T-helper 1 cell treated with Interleukin-12 subunit alpha and Interleukin-12 subunit beta and Interleukin-4 antibody, amounts not matched to agents 30 μg/mL and 1 μg/mL, for 36 hours (primary cell): ENCODE data around the gene SDHAF1.
"Not testable (repeated sequence)": the region's sequence is repeated elsewhere in the genome, so short reads cannot be mapped to it uniquely, and the experiment has no call there.

ENCODE experiments used
- H3K27ac Mint-ChIP-seq: one replicate; pipeline ENCODE4 v1.8.0; 2021; ENCODE audit warnings: mild to moderate bottlenecking, mixed read lengths
- H3K27me3 Mint-ChIP-seq: one replicate; pipeline ENCODE4 v1.8.0; 2021; ENCODE audit warnings: low read depth, mixed read lengths
- H3K36me3 Mint-ChIP-seq: one replicate; pipeline ENCODE4 v1.8.0; 2021; ENCODE audit warnings: low read depth, mixed read lengths
- H3K4me1 Mint-ChIP-seq: one replicate; pipeline ENCODE4 v1.8.0; 2021; ENCODE audit warnings: low read depth, mixed read lengths
- H3K4me3 Mint-ChIP-seq: one replicate; pipeline ENCODE4 v1.8.0; 2021; ENCODE audit warnings: mild to moderate bottlenecking, moderate library complexity, mixed read lengths
- H3K9me3 Mint-ChIP-seq: one replicate; pipeline ENCODE4 v1.8.0; 2021; ENCODE audit warnings: mixed read lengths

SDHAF1 gene

DNA sequence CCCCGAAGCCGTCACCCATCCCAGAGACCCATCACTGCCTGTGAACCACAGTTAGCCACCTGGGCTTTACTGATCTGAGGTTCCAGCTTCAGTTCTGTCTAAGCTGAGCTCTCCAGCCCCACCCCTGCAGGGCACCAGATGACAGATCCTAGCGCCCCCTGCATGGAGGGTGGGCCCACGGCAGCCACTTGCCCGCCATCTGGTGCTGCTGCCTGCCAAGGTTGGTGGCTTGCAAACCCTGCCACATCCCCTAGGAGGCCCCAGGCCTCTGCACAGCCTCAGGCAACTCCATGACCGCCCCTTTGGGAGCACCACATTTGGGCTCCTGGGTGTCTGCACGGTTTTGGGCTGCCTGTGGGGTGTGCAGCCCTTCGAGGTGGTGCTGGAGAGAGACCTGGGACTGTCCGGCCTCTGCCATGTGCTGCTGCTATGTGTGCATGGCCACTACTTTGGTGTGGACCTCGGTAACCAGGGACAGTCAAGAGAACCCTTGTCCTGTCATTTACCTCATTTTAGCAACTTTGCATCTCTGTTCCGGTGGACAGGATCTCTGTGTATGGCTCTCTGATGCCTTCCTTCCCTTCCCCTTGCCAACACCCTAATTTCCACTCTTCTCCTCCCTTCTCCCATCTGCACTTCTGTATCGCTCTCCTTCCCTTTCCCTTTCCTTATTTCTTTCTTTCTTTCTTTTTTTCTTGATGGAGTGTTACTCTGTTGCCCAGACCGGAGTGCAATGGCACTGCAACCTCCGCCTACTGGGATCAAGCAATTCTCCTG is 17.4 kb upstream of the SDHAF1 start:
- Mint-ChIP-seq H3K27me3 (peaks cover 18% of the 10 kb centered on the region), H3K36me3 (no peaks in the 10 kb centered on the region), H3K4me3 (no peak overlapping the region), H3K9me3 (no peaks in the 10 kb centered on the region), H3K4me1 (no peaks in the 10 kb centered on the region), H3K27ac (no peak overlapping the region)

- Mint-ChIP-seq H3K4me1 (no peaks in the 10 kb centered on the region), H3K27ac (no peak overlapping the region), H3K9me3 (no peaks in the 10 kb centered on the region), H3K4me3 (no peak overlapping the region), H3K36me3 (no peaks in the 10 kb centered on the region), H3K27me3 (peaks cover 18% of the 10 kb centered on the region)
Observed at GRCh38 chr19:35978271-35978670, 16.7 kb upstream of the SDHAF1 start.

GRCh38 chr19:35978832-35979365 is 16.1 kb upstream of the SDHAF1 start:
- no peaks in the 10 kb centered on the region for H3K4me1 Mint-ChIP-seq
- H3K4me3 Mint-ChIP-seq: no peak overlapping the region
- H3K27me3 Mint-ChIP-seq: peaks cover 23% of the 10 kb centered on the region
- no peaks in the 10 kb centered on the region for H3K36me3 Mint-ChIP-seq
- H3K9me3 Mint-ChIP-seq: no peaks in the 10 kb centered on the region
- no peak overlapping the region for H3K27ac Mint-ChIP-seq

DNA sequence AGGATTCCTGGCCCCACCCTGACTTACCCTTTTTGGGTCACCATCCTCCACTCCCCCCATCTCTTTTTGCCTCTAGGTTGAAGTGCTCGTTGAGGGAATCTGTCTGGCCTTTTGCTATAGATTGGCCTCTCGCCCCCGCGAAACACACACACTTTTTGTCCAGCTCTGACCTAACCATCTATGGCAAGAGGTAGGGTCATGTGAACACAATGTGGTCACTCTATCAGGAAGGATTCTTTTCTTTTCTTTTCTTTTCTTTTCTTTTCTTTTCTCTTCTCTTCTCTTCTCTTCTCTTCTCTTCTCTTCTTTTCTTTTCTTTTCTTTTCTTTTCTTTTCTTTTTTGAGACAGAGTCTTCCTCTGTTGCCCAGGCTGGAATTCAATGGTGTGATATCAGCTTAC is 14.0 kb upstream of the SDHAF1 start:
- not testable (repeated sequence) for H3K4me1 Mint-ChIP-seq, H3K27ac Mint-ChIP-seq, H3K36me3 Mint-ChIP-seq, H3K4me3 Mint-ChIP-seq, H3K9me3 Mint-ChIP-seq
- peaks cover 42% of the 10 kb centered on the region for H3K27me3 Mint-ChIP-seq

GRCh38 chr19:35983177-35983576 is 11.8 kb upstream of the SDHAF1 start:
- H3K4me1 Mint-ChIP-seq: peaks cover 3% of the 10 kb centered on the region
- H3K36me3 Mint-ChIP-seq: no peaks in the 10 kb centered on the region
- H3K27ac Mint-ChIP-seq: no peak overlapping the region
- H3K27me3 Mint-ChIP-seq: peaks cover 55% of the 10 kb centered on the region
- H3K9me3 Mint-ChIP-seq: no peaks in the 10 kb centered on the region
- H3K4me3 Mint-ChIP-seq: no peak overlapping the region

- Mint-ChIP-seq H3K27ac (no peak overlapping the region), H3K4me3 (peak overlapping the region; percentile 81), H3K36me3 (no peaks in the 10 kb centered on the region), H3K27me3 (peaks cover 47% of the 10 kb centered on the region), H3K4me1 (peaks cover 3% of the 10 kb centered on the region), H3K9me3 (no peaks in the 10 kb centered on the region)
Observed at GRCh38 chr19:35986111-35986510, 8.9 kb upstream of the SDHAF1 start.

DNA sequence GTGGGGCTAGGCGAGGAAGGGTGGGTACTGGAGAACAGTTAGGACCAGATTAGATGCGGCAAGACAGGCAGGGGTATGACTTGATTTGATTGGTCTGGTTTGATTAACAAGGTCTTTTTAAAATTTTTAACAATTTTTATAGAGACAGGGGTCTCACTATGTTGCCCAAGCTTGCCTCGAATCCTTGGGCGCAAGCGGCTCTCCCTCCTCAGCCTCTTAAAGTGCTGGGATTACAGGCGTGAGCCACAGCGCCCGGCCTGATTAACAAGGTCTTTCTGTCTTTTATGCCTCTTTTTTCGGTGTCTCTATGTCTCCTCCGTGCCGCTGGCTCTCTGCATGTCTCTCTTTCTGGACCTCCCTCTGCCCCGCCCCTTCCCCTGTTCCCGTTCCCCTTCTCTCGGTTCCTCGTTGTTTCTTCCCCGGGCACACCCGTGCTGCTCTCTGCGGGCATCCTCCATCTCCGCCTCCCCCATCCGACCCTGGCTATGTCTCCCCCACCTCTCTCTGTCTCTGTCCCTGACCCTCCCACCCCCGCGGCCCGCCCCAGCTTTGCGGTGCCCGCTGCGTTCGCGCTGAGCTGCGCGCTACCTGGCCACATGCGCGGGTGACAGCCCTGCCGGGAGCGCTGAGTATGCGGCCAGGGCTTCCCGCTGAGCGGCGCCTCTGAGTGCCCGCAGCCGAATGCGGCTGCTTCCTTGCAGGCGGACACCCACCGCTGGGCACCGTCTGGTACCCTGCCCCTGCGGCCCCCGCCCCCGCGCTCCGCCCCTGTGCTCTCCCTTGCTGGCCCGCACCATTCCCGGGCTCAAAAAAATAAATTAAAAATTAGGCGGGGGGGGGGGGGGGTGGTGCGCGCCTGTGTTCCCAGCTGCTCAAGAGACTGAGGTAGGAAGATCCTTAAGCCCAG is 8.1 kb upstream of the SDHAF1 start:
- Mint-ChIP-seq H3K4me3 (peak overlapping the region; percentile 81), H3K4me1 (peaks cover 3% of the 10 kb centered on the region), H3K27ac (no peak overlapping the region), H3K9me3 (no peaks in the 10 kb centered on the region), H3K27me3 (peaks cover 44% of the 10 kb centered on the region), H3K36me3 (no peaks in the 10 kb centered on the region)

DNA sequence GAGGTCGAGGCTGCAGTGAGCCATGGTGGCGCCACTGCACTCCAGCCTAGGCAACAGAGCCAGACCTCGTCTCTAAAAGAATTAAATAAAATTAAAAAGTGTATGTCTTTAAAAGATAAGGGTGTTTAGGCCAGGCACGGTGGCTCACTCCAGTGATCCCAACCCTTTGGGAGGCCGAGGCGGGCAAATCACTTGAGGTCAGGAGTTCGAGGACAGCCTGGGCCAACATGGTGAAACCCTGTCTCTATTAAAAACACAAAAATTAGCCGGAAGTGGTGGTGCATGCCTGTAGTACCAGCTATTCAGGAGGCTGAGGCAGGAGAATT is 7.5 kb upstream of the SDHAF1 start:
- Mint-ChIP-seq H3K4me3 (peak overlapping the region; percentile 14), H3K36me3 (no peaks in the 10 kb centered on the region), H3K4me1 (peaks cover 3% of the 10 kb centered on the region), H3K9me3 (no peaks in the 10 kb centered on the region), H3K27ac (no peak overlapping the region), H3K27me3 (peaks cover 44% of the 10 kb centered on the region)

- Mint-ChIP-seq H3K4me1 (peaks cover 3% of the 10 kb centered on the region), H3K27me3 (peaks cover 40% of the 10 kb centered on the region), H3K36me3 (no peaks in the 10 kb centered on the region), H3K9me3 (no peaks in the 10 kb centered on the region), H3K27ac (no peak overlapping the region), H3K4me3 (no peak overlapping the region)
Observed at GRCh38 chr19:35988824-35989223, 6.2 kb upstream of the SDHAF1 start.

- Mint-ChIP-seq H3K27me3 (peaks cover 29% of the 10 kb centered on the region), H3K4me1 (peaks cover 7% of the 10 kb centered on the region), H3K27ac (no peak overlapping the region)
Observed at GRCh38 chr19:35990156-35990555, 4.8 kb upstream of the SDHAF1 start.

GRCh38 chr19:35990771-35991730 is 3.9 kb upstream of the SDHAF1 start:
- Mint-ChIP-seq H3K36me3 (no peaks in the 10 kb centered on the region), H3K4me1 (peaks cover 7% of the 10 kb centered on the region)

More at GRCh38 chr19:35990156-35990555, 4.8 kb upstream of the SDHAF1 start:
- no peaks in the 10 kb centered on the region for H3K36me3 Mint-ChIP-seq
- no peak overlapping the region for H3K4me3 Mint-ChIP-seq
- H3K9me3 Mint-ChIP-seq: no peaks in the 10 kb centered on the region

DNA sequence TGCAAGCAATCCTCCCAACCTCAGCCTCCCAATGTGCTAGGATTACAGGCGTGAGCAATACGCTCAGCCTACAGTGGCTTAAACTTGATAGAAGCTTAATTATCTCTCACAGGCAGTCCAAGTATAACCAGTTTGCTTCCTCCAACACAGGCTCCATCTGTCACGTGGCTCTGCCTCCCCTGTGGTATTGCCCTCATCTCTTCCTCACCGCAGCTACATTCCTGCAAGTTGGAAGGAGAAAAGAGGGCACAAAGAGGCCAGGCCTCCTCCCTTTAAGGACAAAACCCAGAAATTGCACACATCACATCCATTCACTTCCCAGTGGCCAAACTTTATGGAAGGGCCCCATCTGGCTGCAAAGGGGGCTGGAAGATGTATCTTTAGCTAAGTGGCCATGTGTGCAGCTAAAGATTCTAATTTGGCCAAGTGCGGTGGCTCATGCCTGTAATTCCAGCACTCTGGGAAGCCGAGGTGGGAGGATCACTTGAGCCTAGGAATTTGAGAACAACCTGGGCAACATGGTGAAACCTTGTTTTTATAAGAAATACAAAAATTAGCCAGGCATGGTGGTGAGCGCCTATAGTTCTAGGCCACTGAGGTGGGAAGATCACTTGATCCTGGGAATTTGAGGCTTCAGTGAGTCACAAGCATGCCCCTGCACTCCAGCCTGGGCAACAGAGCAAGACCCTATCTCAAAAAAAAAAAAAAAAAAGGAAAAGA is 3.1 kb upstream of the SDHAF1 start:
- Mint-ChIP-seq H3K27me3 (peaks cover 13% of the 10 kb centered on the region), H3K36me3 (peaks cover 5% of the 10 kb centered on the region), H3K27ac (no peak overlapping the region), H3K4me3 (no peak overlapping the region), H3K9me3 (no peaks in the 10 kb centered on the region), H3K4me1 (peaks cover 12% of the 10 kb centered on the region)

More at GRCh38 chr19:35990771-35991730, 3.9 kb upstream of the SDHAF1 start:
- no peaks in the 10 kb centered on the region for H3K9me3 Mint-ChIP-seq
- no peak overlapping the region for H3K27ac Mint-ChIP-seq
- H3K4me3 Mint-ChIP-seq: no peak overlapping the region
- peaks cover 20% of the 10 kb centered on the region for H3K27me3 Mint-ChIP-seq

DNA sequence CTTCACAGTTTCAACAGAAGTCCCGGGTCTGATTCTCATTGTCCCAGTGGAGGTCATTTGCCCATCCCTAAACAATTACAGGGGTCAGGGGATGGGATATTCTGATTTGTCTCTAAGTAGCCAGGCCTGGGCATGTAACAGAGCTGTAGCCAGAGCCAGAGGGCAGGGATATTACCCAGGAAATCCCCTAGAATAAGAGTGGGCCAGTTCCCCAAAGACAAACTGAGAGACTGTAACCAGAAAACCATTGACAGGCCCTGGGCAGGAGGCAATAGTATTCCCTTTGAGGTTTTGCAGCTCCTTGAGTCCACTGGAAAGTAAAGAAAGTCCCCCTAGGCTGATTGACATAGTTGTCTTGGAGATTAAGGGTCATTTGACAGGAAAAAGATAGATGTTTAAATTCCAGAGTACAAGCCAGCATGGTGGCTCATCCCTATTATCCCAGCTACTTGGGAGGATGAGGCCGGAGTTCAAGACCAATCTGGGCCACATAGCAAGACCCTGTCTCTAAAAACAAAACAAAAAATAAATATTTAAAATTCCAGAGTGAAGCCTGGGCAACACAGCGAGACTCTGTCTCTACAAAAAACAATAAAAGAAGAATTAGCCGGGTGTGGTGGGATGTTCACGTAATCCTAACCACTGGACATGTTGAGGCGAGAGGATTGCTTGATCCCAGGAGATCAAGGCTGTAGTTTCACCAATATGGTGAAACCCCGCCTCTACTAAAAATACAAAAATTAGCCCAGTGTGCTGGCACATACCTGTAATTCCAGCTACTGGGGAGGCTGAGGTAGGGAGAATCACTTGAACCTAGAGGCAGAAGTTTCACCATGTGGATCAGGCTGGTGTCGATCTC is 1.9 kb upstream of the SDHAF1 start:
- Mint-ChIP-seq H3K4me1 (peaks cover 15% of the 10 kb centered on the region), H3K9me3 (no peaks in the 10 kb centered on the region), H3K4me3 (no peak overlapping the region), H3K27me3 (peaks cover 4% of the 10 kb centered on the region), H3K36me3 (peaks cover 7% of the 10 kb centered on the region), H3K27ac (peak overlapping the region; percentile 9)
